Measurements from ENCODE around the gene RPL7L1. TPM values are rescaled to one million over a fixed set of nuclear protein-coding genes. Genes with fewer than 3 reads are reported as not detected.

RPL7L1 gene
- total and polyA plus RNA-seq, 2 of the 13 experiments (the other 11 are each of a cell fraction or from before 2014, with no cell fraction given), result 51.6 to 179 TPM

DNA sequence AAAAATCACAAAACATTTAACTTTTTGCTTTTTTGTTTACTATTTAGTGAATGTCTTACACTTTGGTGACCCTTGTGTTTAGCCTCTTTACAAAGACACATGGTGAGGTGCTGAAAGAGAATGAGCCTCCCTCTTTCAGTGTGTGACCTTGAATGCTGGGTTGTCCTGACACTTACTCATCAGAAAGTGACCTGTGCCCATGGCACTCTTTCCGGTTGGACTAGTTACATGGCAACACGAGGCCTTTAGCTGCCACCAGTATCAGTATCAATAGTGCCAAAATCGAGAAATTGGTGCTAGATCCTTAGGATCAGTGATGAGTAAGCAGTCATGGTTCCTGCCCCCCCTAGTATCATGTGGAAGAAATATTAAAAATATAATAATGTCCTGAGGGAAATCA is 1.7 kb upstream of the RPL7L1 start (continued):
- no peak for TF ChIP-seq ZNF407 (CRISPR knock-in tag; IDR thresholded peaks at IDR 0.05; ENCODE audit: not compliant biosample characterization)
- TF ChIP-seq JUN (CRISPR knock-in tag; IDR thresholded peaks at IDR 0.05), result no peak
- no peak for TF ChIP-seq ZNF263 (CRISPR knock-in tag; IDR thresholded peaks at IDR 0.05)
- TF ChIP-seq KDM2A (CRISPR knock-in tag; IDR thresholded peaks at IDR 0.05; ENCODE audit: borderline replicate concordance, low read depth), result no peak
- TF ChIP-seq ZNF232 (CRISPR knock-in tag; IDR thresholded peaks at IDR 0.05; ENCODE audit: borderline replicate concordance), result no peak
- no peak for TF ChIP-seq SP4 (CRISPR knock-in tag; IDR thresholded peaks at IDR 0.05)
- TF ChIP-seq PHF20 (CRISPR knock-in tag; IDR thresholded peaks at IDR 0.05), result no peak
- TF ChIP-seq SALL1 (CRISPR knock-in tag; IDR thresholded peaks at IDR 0.05), result no peak; the same call in 1 of the 2 replicates
- TF ChIP-seq MEIS2 (CRISPR knock-in tag; IDR thresholded peaks at IDR 0.05), result no peak
- TF ChIP-seq ZBTB7A (CRISPR knock-in tag; IDR thresholded peaks at IDR 0.05), result no peak
- TF ChIP-seq CEBPB (IDR thresholded peaks at IDR 0.05; ENCODE audit: borderline replicate concordance, low read depth, low read length), result no peak
- TF ChIP-seq, protein P1, sequence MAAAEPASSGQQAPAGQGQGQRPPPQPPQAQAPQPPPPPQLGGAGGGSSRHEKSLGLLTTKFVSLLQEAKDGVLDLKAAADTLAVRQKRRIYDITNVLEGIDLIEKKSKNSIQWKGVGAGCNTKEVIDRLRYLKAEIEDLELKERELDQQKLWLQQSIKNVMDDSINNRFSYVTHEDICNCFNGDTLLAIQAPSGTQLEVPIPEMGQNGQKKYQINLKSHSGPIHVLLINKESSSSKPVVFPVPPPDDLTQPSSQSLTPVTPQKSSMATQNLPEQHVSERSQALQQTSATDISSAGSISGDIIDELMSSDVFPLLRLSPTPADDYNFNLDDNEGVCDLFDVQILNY (CRISPR knock-in tag; conservative IDR thresholded peaks at IDR 0.05), result no peak
- TF ChIP-seq HNF1B (CRISPR knock-in tag; IDR thresholded peaks at IDR 0.05), result no peak
- TF ChIP-seq HBP1 (CRISPR knock-in tag; IDR thresholded peaks at IDR 0.05; ENCODE audit: low read depth), result peak; percentile 75; the same call in 1 of the 2 replicates
- 0 out of 2 replicates have a peak, but pooled peaks have one; percentile 47 for TF ChIP-seq TFE3 (CRISPR knock-in tag; IDR thresholded peaks at IDR 0.05)
- no peak for TF ChIP-seq ZNF660 (CRISPR knock-in tag; IDR thresholded peaks at IDR 0.05; ENCODE audit: borderline replicate concordance, low read depth)
